Activated naive CD4-positive, alpha-beta T cell treated with anti-CD3 and anti-CD28 coated beads, Interleukin-2, amount 50 U/mL, for 16 hours (primary cell): Measurements from ENCODE around the gene PTPRN2.
"Not testable (repeated sequence)": the region's sequence is repeated elsewhere in the genome, so short reads cannot be mapped to it uniquely, and the experiment has no call there.

Source experiments
- DNase-seq: peaks from one replicate; pipeline ENCODE4 v3.0.0-alpha.2; 2020

PTPRN2 gene

DNA sequence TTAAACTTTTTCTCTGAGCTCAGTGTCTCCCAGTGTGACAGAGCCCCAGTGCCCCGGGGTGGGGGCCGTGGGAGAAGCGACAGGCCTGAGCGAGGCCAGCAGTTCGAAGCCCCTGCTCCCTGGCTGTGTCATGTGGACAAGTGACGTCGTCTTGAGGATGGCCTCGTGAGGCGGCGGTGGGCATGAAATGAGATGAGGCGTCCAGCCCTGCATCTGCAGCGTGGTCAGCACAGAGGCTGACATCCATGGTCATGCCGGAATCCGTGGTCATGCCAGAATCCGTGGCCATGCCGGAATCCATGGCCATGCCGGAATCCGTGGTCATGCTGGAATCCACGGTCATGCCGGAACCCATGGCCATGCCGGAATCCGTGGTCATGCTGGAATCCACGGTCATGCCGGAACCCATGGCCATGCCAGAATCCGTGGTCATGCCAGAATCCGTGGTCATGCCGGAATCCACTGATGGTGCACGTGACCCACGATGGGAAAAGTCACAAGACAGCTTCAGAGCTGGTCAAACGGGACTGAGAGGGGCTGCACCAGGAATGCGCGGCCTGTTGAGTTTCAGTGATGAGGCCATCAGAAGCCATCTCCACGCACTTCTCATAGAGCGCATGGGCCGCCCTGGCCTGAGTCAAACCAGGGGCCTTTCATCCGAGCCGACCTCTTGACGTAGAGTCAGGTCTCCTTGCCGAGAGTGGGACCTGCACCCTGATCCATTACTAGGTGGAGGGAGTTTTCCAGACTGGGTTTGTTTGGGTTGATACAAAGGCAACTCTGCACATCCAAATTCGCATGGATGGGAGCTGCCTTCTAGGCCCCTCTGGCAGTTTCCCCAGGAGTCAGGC is 342.5 kb downstream of the PTPRN2 start:
- no peak for DNase-seq

DNA sequence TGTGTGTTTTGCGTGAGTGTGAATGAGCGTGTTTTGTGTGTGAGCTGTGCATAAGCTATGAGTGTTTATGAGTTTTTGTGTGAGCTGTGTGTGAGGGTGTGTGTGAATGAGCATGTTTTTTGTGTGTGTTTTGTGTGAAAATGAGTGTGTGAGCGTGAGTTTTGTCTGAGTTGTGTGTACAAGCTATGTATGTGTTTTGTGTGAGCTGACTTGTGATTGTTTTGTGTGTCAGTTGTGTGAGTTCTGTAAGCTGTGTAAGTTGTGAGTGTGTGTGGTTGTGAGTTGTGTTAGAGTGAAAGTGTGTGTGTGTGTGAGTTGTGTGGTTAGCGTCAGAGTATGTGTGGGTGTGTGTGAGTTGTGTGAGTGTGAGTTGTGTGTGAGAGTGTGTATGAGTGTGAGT is 343.2 kb downstream of the PTPRN2 start:
- DNase-seq = no peak

DNA sequence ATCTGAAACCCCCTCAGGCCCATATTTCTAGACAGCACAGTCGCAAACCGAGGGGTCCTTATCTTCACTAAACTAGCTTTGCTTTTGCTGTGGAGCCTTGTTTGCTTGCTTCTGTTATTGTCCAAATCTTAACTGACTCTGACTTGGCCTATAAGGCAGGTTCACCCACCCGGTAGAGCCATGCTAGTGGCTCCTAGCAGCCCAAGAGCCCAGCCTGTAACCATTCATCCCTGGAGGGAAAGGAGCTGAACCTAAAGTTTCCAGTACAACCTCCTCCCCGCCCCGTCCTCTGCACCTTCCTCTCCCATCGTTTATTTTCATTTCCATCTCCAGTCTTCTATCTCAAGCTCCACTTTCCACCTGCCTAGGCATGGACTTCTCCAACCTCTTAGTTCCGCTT is 345.7 kb downstream of the PTPRN2 start:
- no peak for DNase-seq

DNA sequence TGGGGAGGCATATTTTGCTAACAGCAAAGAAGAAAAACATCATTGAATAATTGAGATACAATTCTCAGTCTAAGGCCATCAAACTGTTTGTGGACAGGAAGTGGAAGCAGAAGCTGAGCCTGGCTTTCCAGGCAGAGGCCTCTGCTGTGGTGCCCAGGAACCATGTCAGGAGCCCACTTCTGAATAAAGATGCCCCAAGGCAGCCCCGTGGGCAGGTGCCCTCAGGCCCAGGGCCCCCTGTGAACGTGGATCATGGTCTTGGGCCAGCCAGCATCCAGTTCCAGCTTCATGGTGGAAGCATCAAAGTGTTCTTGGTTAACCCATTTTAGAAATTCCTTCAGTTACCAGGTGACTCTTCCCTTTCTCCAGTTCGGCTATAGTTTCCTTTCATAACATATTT is 346.8 kb downstream of the PTPRN2 start:
- DNase-seq = no peak

DNA sequence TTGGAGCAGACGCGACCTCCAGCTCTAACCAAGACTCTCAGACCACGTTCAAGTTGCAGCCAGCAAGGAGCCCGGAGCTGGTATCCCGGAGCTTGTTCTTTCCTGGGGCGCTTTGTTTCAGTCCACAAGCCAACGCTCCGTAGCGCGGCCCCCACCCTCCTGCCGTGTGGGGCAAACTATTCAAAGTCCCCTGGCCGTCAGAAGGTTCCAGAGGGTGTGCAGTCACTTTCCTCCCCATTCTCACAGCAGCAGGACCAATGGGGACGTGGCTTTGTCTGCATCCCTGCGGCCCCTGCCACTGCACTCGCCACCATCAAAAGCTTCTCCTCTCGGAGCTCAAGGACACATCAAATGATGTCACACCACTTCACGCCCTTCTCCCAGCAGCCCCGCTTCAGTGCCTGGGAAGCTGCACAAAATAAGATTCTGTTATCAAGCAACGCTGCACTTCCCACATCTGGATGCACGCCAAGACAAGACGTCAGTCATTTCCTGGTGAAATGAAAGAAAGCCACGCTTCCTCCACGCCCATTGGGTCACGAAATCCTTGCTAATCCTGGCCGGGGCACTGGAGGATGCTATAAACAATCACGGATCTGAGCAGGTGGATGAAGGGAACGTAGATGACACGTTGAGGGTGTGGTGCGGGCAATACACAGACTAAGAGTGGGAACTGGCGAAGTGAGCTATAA is 348.2 kb downstream of the PTPRN2 start:
- DNase-seq = no peak

DNA sequence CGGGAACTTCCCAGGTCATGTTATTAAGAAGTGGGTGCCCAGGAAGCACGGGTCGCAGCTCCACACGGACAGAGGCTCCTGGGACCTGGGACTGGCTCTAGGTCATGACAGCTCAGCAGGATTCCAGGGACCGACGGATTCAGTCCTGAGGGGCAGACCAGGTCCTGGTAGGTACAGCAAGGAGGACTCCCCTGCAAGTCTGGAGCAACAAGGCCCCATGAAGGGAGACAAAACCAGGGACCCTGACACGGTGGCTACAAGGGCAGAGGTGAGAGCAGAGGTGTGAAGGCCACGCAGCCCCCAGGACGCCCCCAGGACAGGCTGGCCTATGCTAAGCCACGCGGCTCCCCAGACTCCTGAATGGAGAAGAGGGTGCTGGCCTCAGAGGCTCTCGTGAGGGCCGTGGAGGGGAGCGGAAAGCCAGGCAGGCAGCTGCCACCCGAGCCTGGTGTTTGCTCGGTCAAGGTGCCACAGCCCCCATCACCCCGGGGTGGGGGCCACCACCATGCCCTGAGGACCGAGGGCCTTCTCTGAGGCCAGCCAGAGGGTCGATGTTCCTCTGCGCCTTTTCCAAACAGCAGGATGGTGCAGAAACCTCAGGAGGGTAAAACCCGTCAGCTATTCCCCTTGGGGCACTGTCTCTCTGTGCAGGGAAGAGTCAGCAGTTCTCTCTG is 348.9 kb downstream of the PTPRN2 start:
- no peak for DNase-seq

DNA sequence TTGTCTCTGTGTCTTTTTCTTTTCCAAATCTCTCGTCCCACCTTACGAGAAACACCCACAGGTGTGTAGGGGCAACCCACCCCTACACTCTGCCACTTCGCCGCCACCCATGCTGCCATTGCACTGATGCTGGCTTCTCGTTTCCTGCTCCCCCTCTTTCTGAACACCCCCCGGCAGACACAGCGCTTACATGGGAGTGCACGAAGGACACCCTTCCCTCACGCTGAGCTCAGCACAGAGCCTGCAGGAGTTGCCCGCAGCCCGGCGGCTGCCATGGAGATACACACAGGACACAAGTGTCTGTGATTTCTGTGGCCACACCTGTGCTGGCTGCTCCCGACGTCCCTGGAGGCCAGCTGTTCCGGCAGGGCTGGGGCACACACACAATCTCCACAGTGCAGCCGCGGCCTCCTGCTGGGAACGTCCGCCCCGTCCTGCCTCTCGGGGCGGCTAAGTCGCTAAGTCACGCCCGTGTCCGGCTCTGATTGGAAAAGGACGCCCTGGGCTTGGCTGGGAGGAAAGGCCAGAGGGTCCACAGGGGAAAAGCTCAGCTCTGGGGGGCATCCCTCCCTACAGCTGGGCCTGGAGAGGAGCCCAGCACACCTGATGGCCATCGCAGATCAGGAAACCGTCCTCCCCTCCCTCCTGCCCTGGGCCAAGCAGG is 349.8 kb downstream of the PTPRN2 start:
- DNase-seq = no peak

DNA sequence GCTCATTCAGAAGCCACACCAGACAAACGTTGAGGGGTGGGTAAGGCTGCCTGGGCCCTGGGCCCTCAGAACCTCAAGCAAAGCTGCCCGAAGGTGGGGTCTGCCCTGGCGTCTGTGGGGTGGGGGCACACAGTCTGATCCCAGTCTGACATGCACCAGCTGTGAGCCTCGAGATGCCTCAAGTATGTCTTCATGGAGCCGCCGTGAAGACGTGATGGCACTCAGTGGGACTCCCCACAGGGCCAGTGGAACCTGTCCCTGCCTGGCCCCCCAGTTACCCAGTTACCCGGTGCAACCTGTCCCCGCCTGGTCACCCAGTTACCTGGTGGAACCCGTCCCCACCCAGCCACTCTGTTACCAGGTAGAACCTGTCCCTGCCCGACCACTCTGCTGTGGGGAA is 351.2 kb downstream of the PTPRN2 start:
- no peak for DNase-seq

DNA sequence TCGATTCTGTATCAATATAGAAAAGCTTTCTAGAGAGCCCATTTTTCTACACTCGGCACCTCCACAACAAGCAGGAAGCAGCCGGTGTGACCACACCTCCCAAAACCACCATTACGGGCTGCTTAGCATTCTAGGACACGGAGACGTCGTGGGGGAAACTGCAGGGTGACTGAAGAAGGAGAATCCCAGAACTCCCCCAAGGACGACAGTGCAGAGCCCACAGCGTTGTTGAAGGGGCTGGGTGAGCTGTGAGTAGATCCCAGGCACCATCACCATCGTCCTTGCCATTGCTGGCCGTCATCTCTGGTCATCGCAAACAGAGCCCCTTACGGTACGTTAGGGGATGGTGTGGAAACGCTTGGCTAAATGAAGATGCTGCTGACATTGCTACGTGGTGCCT is 351.8 kb downstream of the PTPRN2 start:
- DNase-seq = no peak

DNA sequence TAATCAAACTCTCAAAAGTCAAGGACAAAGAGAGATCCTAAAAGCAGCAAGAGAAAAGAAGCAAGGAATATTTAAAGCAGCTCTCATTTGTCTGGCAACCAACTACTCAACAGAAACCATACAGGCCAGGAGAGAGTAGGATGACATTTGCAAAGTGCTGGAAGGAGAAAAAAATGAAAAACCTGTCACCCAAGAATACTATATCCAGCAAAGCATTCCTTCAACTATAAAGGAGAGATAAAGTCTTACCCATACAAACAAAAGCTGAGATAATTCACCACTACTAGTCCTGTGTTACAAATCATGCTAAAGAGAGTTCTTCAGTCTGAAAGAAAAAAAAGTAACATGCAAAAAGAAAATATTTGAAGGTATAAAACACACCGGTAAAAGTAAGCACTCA is 357.7 kb downstream of the PTPRN2 start:
- no peak for DNase-seq

DNA sequence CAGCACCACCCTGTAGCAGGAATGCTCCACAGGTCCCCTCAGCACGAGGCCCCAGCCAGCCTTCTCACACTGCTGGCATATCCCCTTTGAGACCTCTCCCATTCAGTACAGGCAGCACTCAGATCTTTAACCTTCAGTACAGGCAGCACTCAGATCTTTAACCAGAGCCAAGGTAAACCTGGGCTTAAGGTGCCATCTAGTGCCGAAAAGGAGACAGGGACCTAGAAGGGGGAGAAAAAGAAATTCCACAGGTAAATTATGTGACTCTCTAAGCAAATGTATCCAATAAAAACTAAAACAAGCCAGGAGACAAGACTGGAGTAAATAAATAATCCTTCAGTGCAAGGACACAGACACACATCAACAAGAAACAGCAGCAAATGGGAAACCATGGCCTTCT is 358.6 kb downstream of the PTPRN2 start:
- DNase-seq = no peak

DNA sequence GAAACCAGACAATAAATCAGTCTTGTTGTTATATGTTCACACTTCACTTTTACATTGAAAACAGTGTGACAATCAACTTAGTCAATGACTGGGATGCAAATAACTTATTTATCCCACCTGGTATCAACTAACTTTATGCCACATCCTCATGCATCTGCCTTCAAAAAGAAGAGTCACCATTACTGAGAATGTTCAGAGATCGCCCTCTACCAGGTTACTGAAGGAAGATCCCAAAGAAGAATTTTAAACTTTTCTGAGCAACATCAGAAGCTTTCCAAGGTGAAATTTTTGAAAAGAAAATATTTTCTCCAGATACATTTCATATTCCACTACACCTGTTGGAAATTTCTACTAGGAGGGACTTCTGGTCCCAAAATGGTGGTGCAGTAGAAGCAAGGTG is 359.5 kb downstream of the PTPRN2 start:
- no peak for DNase-seq

DNA sequence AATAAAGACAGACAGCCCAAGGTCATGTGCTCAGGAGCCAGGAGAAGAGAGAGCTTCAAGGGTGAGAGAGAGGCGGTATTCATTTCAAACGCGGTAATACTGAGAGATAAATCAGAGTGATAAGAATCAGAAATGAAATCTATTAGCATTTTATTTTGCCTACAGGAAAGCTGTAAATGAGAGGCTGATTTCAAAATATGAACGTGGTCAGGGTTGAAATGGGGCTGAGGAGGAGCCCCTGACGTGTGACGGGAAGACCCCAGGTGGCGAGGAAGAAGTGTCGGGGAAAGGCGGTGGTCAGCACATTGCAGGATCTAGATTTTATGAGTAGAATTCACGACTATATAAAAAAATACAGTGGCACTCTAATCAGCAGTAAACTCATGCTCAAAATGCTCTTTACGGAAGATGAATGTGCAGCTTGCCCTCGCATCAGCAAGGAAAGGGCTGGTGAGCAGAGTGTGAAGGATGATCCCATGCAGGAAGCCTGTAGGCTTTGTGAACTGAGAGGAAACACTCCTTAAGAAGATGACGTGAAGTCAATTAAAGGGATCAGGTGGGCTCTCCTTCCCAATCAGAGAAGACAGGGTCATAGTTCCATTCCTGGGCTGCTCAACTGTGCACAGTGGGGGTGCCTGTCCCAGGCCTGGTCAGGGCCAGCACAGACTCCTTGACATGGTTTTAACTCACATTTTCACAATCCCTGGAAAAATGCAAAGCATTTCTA is 360.2 kb downstream of the PTPRN2 start:
- no peak for DNase-seq

DNA sequence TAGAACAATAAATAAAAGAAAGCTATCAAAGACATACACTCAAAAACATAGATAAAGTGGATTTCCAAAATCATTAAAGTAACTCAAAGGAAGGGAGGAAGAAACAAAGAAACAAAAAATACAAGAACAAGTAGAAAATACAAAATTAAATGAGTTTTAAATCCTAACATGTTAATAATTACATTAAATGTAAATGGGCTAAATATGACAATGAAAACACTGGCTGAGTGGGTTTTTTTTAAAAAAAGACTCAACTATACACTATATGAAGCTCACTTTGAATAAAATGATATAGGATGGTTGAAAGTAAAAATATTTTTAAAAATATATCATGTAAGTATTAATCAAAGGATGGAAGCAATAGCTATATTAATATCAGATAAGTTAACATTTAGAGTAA is 371.4 kb downstream of the PTPRN2 start:
- no peak for DNase-seq

DNA sequence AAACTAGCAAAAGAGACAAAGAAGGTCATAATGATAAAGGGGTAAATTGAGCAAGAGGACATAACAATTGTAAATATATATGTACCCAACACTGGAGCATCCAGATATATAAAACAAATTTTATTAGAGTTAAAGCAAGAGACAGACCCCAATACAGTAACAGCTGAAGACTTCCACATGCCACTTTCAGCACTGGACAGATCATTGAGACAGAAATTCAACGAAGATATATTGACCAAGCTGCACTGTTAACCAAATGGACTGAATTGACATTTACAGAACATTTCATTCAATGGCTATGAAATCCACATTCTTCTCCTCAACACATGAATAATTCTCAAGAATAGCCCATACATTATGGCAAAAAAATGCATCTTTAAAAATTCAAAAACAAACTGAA is 378.2 kb downstream of the PTPRN2 start:
- no peak for DNase-seq

DNA sequence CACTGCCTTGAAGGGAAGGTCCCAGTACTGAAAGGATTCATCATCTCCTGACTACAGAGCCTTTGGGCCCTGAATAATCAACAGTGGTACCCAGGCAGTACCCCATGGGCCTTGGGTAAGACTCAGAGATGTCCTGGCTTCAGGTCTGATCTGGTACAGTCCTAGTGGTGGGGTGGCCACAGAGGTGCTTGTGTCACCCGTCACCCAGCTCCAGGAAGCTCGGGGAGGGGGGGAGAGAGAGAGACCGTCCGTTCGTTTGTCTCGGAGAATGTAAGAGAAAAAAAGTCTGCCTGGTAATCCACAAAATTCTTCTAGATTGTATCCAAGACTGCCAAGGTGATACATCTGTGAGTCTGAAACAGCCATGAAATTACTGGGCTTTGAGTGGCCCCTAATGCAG is 381.3 kb downstream of the PTPRN2 start:
- no peak for DNase-seq

DNA sequence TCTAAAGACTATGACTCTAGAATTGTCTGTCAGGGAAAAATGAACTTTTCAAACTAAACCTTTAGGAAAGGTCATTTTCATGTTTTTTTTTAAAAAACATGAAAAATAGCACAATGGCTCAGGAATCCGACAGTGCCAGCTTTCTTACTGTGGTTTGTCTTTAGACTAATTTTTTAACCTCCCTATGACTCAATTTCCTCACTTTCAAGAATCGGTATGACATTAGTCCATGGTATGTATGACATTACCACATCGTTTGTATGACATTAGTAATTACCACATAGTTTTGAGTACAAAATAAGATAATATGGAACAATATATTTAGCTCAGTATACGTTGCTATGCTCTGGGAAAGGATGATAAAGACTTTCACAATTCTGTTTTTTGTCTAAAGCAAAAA is 383.2 kb downstream of the PTPRN2 start:
- no peak for DNase-seq

DNA sequence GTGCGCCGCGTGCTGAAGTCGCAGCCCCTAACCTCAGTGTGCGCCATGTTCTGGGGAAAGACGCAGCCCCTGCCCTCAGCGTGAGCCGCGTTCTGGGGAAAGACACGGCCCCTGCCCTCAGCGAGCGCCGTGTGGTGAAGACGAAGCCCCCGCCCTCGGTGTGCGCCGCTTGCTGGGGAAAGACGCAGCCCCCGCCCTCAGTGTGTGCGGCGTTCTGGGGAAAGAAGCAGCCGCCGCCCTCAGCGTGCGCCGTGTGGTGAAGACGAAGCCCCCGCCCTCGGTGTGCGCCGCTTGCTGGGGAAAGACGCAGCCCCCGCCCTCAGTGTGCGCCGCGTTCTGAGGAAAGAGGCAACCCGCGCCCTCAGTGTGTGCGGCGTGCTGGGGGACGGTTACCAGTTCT is 383.7 kb downstream of the PTPRN2 start:
- not testable (repeated sequence) for DNase-seq

DNA sequence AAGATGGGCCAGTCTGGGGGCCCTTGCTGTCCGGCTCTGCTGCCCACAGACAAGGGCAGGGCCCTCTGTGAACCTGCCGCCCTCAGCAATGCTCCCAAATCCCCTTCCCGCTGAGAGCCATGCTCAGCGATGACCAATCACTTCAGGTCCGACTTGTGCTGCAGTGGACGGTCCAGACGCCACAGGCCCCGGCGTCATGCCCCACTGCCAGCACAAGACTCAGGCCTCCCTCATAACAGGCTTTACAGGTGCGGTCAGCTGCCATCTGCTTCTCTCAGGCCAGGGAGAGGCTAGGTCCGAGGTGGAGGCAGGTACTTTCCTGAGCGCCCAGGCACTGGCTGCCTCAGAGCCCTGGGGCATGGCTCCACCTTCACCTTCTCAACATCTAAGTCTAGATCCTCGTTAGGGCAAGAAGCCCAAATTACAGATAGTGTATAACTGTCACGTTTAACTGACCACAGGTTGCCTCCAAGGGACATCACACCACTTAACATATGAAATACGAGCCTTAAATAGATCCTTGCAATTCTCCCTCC is 393.2 kb downstream of the PTPRN2 start:
- DNase-seq = no peak

DNA sequence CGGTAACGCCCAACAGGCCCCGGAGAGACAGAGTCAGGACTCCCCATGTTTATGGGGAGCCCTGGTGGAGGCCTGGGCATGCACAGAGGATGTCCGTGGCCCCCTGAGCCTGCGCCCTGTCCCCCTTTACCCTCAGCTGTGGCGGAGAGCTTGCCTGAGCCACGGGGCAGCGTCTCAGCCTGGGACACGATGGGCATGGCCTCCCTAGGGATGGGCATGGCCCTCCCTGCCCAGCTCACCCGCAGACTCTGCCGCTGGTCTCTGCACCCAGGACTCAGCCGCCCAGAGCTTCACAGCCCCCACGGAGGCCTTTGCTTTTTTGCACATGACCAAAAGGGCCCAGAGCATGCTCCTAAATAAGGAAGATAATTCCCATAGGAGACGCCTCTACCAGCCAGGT is 394.2 kb downstream of the PTPRN2 start:
- no peak for DNase-seq

DNA sequence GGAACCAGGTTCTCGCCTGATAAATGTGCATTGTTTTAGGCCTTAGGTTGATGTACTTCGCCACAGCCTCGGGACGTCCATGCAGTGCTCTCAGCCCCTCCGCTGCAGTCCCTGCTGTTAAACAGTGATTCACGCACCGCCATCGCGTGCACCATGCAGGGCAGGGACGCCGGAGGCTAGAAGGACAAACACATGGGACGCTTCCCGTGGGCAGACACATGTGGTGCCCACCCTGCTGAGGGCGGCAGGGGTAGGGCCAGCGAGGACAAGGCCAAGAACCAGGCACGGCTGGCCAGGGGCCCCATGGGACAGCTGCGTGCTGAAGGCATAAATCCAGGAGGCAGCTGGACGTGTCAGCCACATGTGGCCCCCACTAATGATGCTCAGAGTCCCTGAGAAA is 394.7 kb downstream of the PTPRN2 start:
- no peak for DNase-seq

DNA sequence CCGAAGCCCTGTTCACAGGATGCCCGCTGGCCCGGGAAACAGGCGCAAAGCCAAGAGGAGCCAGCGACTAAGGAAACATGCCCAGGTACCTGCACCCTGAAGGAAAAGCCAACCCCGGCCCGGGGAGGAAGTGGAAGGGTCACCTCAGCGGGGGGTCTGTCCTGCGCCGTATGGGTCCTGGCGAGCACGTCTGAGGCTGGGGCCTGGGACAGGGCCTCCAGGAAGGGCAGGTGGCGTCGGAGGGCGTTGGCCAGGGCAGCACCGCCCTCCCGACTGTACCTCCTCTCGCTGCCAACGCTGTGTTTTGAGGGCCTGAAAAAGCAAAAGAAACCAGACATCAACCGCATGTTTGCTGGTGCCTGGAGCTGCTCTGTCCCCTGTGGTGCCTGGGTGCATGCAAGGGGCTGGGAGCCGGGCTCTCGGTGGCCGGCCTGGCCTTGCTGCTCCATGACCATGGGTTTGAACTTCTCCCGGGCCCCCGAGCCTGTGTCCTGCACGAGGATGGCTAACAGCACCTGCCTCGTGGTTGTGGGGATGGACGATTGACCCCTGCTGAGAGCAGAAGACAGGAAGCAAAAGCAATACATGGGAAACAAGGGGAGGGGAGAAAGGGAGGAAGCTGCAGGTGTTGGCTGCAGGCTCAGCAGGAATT is 395.3 kb downstream of the PTPRN2 start:
- DNase-seq = no peak
